ENCODE data around the gene TRIM8.

DNA sequence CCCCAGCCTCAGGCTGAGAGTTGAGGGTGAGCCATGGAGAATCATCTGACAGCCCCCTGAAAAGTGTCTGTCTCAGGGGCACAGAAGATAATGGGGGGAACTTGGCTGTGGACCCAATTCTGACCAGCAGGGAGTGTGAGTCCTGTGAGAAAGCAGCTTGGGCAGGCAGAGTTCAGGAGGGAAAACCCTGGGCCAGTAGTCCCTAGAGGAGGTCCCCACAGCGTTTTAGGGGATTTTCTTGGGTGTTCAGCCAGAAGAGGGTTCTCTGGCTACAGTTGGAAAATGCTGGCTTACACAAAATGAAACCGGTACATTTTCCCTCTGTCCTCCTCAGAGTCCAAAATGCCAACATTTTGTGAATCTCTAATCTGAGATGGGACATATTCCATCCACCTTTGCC, 35.8 kb upstream of the TRIM8 start:
- no peak for TF ChIP-seq EZH2phosphoT487 (IDR thresholded peaks at IDR 0.05; ENCODE audit: insufficient read depth, low read depth)
- no peak for TF ChIP-seq EZH2 (IDR thresholded peaks at IDR 0.05; ENCODE audit: insufficient read depth, poor library complexity, severe bottlenecking)

Measured in GM23248 (cell line).